AG04450 (cell line): ENCODE results near the gene SUOX. TPM values are rescaled to one million over a fixed set of nuclear protein-coding genes. Genes with fewer than 3 reads are reported as not detected.

Experiments
- CTCF ChIA-PET: fragments of 300-600, 350-600 bp; formaldehyde crosslinking; extraction: SDS; loops from one replicate; lab custom pipeline; 2022; ENCODE audit warnings: antibody characterized with exemption, inconsistent platforms; lab: Charles Lee
- POLR2A ChIA-PET: fragments of 350-600 bp; formaldehyde crosslinking; extraction: SDS; loops from one replicate; lab custom pipeline; 2021; ENCODE audit warnings: antibody characterized with exemption, inconsistent platforms; lab: Yijun Ruan, JAX
- DNase-seq: peaks from one replicate; pipeline ENCODE4 v3.0.0-alpha.2; 2011; ENCODE audit warnings: low read depth, low spot score
- H3K27ac ChIP-seq: one replicate; pipeline ENCODE4 v1.5.1; 2012; ENCODE audit warnings: low read depth, low read length, control low read depth
- H3K27me3 ChIP-seq: one replicate; pipeline ENCODE4 v1.6.0; 2012; ENCODE audit warnings: low read length; ENCODE audit not compliant: control insufficient read depth, insufficient read depth
- H3K4me3 ChIP-seq: 2 replicates; pipeline ENCODE4 v1.5.1; 2011; ENCODE audit warnings: mild to moderate bottlenecking, low read depth, low read length, control low read depth
- H3K9me3 ChIP-seq: 2 replicates; pipeline ENCODE4 v1.5.1; 2012; ENCODE audit warnings: low read length; ENCODE audit not compliant: control insufficient read depth, insufficient read depth
- CTCF ChIP-seq: IDR thresholded peaks from 2 replicates; pipeline ENCODE4 v1.5.1; 2011; ENCODE audit warnings: low read depth, low read length, control low read depth, inconsistent platforms
- polyA plus RNA-seq: library from polyadenylated mRNA; depleted of rRNA; stranded (reverse); fragments of >200 nt; gene quantifications from 2 replicates; pipeline ENCODE4 v1.2.3, GENCODE V29; 2011

SUOX gene
- polyA plus RNA-seq, 1 experiment: 21.0 TPM

- no peaks in the 10 kb centered on the region for H3K9me3 ChIP-seq
- ChIA-PET POLR2A (no interaction called here), CTCF (interaction anchor here (0.6 to 3.3 kb wide), 4 partner anchors 10 to 274 kb away, joined by 3 to 17 read pairs (median 11); partner anchors contain the start of gene SUOX)
- DNase-seq: no peak
- no peak overlapping the region for H3K4me3 ChIP-seq
- H3K27ac ChIP-seq: no peak overlapping the region
- no peaks in the 10 kb centered on the region for H3K27me3 ChIP-seq
- no peak for TF ChIP-seq CTCF
Measured at GRCh38 chr12:56011509-56012090, 14.5 kb downstream of the SUOX start.

- TF ChIP-seq CTCF: no peak
- CTCF ChIA-PET: interaction anchor here (1.6 to 3.9 kb wide), 2 partner anchors 16 to 18 kb away, joined by 10 to 13 read pairs; no protein-coding TSS in a partner anchor
Measured at GRCh38 chr12:56013482-56013881, 16.4 kb downstream of the SUOX start.

GRCh38 chr12:56014205-56014604 is 17.1 kb downstream of the SUOX start:
- TF ChIP-seq CTCF: no peak
- H3K27me3 ChIP-seq: no peaks in the 10 kb centered on the region
- H3K4me3 ChIP-seq: no peak overlapping the region
- CTCF ChIA-PET: interaction anchor here (1.6 to 3.9 kb wide), 2 partner anchors 15 to 18 kb away, joined by 10 to 13 read pairs; no protein-coding TSS in a partner anchor
- DNase-seq: no peak
- POLR2A ChIA-PET: interaction anchor here (0.6 to 0.7 kb wide), 2 partner anchors 185 to 1726 kb away, joined by 5 to 8 read pairs; no protein-coding TSS in a partner anchor
- no peak overlapping the region for H3K27ac ChIP-seq
- H3K9me3 ChIP-seq: no peaks in the 10 kb centered on the region

More at GRCh38 chr12:56013482-56013881, 16.4 kb downstream of the SUOX start:
- Histone ChIP-seq H3K27ac (no peak overlapping the region), H3K27me3 (no peaks in the 10 kb centered on the region), H3K4me3 (no peak overlapping the region), H3K9me3 (no peaks in the 10 kb centered on the region)
- DNase-seq: no peak
- POLR2A ChIA-PET: interaction anchor here (0.6 kb wide), 1 partner anchor 184 kb away, joined by 8 read pairs; no protein-coding TSS in a partner anchor

- no peak for DNase-seq
- POLR2A ChIA-PET: no interaction called here
- CTCF ChIA-PET: interaction anchor here (0.9 to 4.2 kb wide), 2 partner anchors 12 to 21 kb away, joined by 3 to 25 read pairs; partner anchors contain the start of gene SUOX
- H3K4me3 ChIP-seq: no peak overlapping the region
- TF ChIP-seq CTCF: no peak
- no peak overlapping the region for H3K27ac ChIP-seq
- H3K27me3 ChIP-seq: no peaks in the 10 kb centered on the region
- H3K9me3 ChIP-seq: no peaks in the 10 kb centered on the region
Measured at GRCh38 chr12:56017181-56017580, 20.1 kb downstream of the SUOX start.

- CTCF ChIA-PET: interaction anchor here (0.6 to 4.2 kb wide), 4 partner anchors 20 to 280 kb away, joined by 3 to 25 read pairs (median 6); partner anchors contain the start of gene SUOX
Measured at GRCh38 chr12:56018356-56018755, 21.3 kb downstream of the SUOX start.

More at GRCh38 chr12:56018356-56018755, 21.3 kb downstream of the SUOX start:
- H3K9me3 ChIP-seq: no peaks in the 10 kb centered on the region
- POLR2A ChIA-PET: no interaction called here
- no peak for TF ChIP-seq CTCF
- no peak overlapping the region for H3K4me3 ChIP-seq
- no peak overlapping the region for H3K27ac ChIP-seq
- DNase-seq: no peak
- H3K27me3 ChIP-seq: no peaks in the 10 kb centered on the region
